HEK293T (cell line): ENCODE data around the gene PDPK1.

Experiments
- ARNT ChIP-seq: fragments of 450-650 bp; IDR thresholded peaks from 2 replicates; pipeline ENCODE4 v1.6.1; 2017; ENCODE audit warnings: mild to moderate bottlenecking
- BHLHE40 ChIP-seq: fragments of 450-650 bp; IDR thresholded peaks from 2 replicates; pipeline ENCODE4 v1.6.1; 2016; ENCODE audit warnings: mild to moderate bottlenecking, moderate library complexity, borderline replicate concordance
- FOXA1 ChIP-seq: fragments of 450-650 bp; IDR thresholded peaks from 2 replicates; pipeline ENCODE4 v1.6.1; 2016; ENCODE audit warnings: mild to moderate bottlenecking
- FOXK2 ChIP-seq: fragments of 450-650 bp; IDR thresholded peaks from 2 replicates; pipeline ENCODE4 v1.6.1; 2016; ENCODE audit warnings: mild to moderate bottlenecking
- FOXM1 ChIP-seq: fragments of 450-650 bp; IDR thresholded peaks from 2 replicates; pipeline ENCODE4 v1.6.1; 2017; ENCODE audit warnings: mild to moderate bottlenecking, borderline replicate concordance
- PKNOX1 ChIP-seq: fragments of 450-650 bp; IDR thresholded peaks from 2 replicates; pipeline ENCODE4 v1.6.1; 2016
- SP1 ChIP-seq: fragments of 450-650 bp; IDR thresholded peaks from 2 replicates; pipeline ENCODE4 v1.6.1; 2017
- SUZ12 ChIP-seq: fragments of 450-650 bp; IDR thresholded peaks from 2 replicates; pipeline ENCODE4 v1.6.1; 2016; ENCODE audit warnings: mild to moderate bottlenecking
- TARDBP ChIP-seq: fragments of 450-650 bp; IDR thresholded peaks from 2 replicates; pipeline ENCODE4 v1.6.1; 2016

- TF ChIP-seq SP1: no peak
- no peak for TF ChIP-seq FOXM1
- no peak for TF ChIP-seq PKNOX1
- TF ChIP-seq FOXK2: no peak
- no peak for TF ChIP-seq FOXA1
- no peak for TF ChIP-seq TARDBP
- no peak for TF ChIP-seq SUZ12
- no peak for TF ChIP-seq BHLHE40
- TF ChIP-seq ARNT: no peak
Measured at GRCh38 chr16:2591476-2592240, 53.8 kb downstream of the PDPK1 start.
